ENCODE data around the gene MINDY4. TPM values are rescaled to one million over a fixed set of nuclear protein-coding genes. Genes with fewer than 3 reads are reported as not detected.

Gene MINDY4
- total and polyA plus RNA-seq, 10 of the 15 experiments (the other 5 are each of a cell fraction or from before 2014, with no cell fraction given): 0.10 to 0.90 (median 0.40) TPM

DNA sequence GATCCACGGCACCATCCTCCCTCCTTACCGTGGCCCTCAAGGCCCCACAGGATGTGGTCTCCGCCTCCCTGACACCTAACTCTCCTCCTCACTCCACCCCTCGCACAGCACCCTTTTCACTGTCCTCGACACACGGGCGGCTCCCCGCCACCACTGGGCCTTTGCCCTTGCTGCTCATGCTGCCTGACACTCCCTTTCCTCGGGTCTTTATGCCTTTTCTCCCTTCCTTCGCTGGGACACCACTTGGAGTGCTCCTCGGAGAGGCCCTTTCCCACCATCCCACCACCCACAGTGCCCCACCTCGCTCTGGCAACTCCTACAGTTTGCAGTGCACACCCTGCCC, 27.2 kb upstream of the MINDY4 start:
- Histone ChIP-seq H3K4me2 (ENCODE audit: control insufficient read depth, insufficient read depth) (no peak overlapping the region), H3K27me3 (replicated peaks in 1 of 2; ENCODE audit: control insufficient read depth in 2 of 2, insufficient read depth in 2 of 2, low read length in 1 of 2) (no peaks in the 10 kb centered on the region; a peak in 3 of 4 replicates), H3K4me1 (ENCODE audit: control insufficient read depth, insufficient read depth, low read length) (no peaks in the 10 kb centered on the region), H2AFZ (ENCODE audit: control insufficient read depth, low read depth, low read length) (no peak overlapping the region), H3K36me3 (ENCODE audit: control insufficient read depth in 2 of 2, insufficient read depth in 2 of 2, low read length in 1 of 2) (no peaks in the 10 kb centered on the region), H3K4me3 (no peak overlapping the region), H3K79me2 (ENCODE audit: control insufficient read depth, insufficient read depth, low read length) (no peaks in the 10 kb centered on the region), H3K9ac (ENCODE audit: control insufficient read depth, insufficient read depth, low read length) (no peak overlapping the region), H3K9me3 (replicated peaks; ENCODE audit: control insufficient read depth, insufficient read depth, low read length) (no peaks in the 10 kb centered on the region), H3K27ac (ENCODE audit: control insufficient read depth, insufficient read depth) (no peak overlapping the region), H4K20me1 (ENCODE audit: control insufficient read depth, insufficient read depth) (no peaks in the 10 kb centered on the region)
- ChIA-PET SMC1A (ENCODE audit: uncharacterized antibody, unreplicated experiment) (no interaction called here), RAD21 (ENCODE audit: unreplicated experiment) (no interaction called here), CTCF (no interaction called here), POLR2A (no interaction called here)
- no peak for DNase-seq (ENCODE audit: low read depth, low spot score)
- no peak for ATAC-seq
- BruUV-seq (replicated peaks): no TSS peak
- TF ChIP-seq, protein P1, sequence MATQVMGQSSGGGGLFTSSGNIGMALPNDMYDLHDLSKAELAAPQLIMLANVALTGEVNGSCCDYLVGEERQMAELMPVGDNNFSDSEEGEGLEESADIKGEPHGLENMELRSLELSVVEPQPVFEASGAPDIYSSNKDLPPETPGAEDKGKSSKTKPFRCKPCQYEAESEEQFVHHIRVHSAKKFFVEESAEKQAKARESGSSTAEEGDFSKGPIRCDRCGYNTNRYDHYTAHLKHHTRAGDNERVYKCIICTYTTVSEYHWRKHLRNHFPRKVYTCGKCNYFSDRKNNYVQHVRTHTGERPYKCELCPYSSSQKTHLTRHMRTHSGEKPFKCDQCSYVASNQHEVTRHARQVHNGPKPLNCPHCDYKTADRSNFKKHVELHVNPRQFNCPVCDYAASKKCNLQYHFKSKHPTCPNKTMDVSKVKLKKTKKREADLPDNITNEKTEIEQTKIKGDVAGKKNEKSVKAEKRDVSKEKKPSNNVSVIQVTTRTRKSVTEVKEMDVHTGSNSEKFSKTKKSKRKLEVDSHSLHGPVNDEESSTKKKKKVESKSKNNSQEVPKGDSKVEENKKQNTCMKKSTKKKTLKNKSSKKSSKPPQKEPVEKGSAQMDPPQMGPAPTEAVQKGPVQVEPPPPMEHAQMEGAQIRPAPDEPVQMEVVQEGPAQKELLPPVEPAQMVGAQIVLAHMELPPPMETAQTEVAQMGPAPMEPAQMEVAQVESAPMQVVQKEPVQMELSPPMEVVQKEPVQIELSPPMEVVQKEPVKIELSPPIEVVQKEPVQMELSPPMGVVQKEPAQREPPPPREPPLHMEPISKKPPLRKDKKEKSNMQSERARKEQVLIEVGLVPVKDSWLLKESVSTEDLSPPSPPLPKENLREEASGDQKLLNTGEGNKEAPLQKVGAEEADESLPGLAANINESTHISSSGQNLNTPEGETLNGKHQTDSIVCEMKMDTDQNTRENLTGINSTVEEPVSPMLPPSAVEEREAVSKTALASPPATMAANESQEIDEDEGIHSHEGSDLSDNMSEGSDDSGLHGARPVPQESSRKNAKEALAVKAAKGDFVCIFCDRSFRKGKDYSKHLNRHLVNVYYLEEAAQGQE (IDR thresholded peaks at IDR 0.05; ENCODE audit: low read depth, low read length): no peak
- TF ChIP-seq MEF2A (IDR thresholded peaks at IDR 0.05; ENCODE audit: insufficient read depth, low read depth, low read length) (no peak), PAX5 (IDR thresholded peaks at IDR 0.05; ENCODE audit: borderline replicate concordance, low read depth, low read length) (no peak), CTCF (IDR thresholded peaks at IDR 0.05 in 2 of 3, conservative IDR thresholded peaks at IDR 0.05 in 1 of 3; ENCODE audit: control insufficient read depth in 2 of 3, extremely low read depth in 1 of 3, insufficient read depth in 1 of 3, low read depth in 3 of 3, low read length in 3 of 3) (no peak), SMC3 (IDR thresholded peaks at IDR 0.05; ENCODE audit: borderline replicate concordance, low read length) (no peak), NRF1 (conservative IDR thresholded peaks at IDR 0.05; ENCODE audit: low read depth, low read length) (no peak), BRCA1 (IDR thresholded peaks at IDR 0.05; ENCODE audit: low read depth, low read length) (no peak), SIN3A (IDR thresholded peaks at IDR 0.05; ENCODE audit: low read depth, low read length) (no peak), STAT3 (IDR thresholded peaks at IDR 0.05; ENCODE audit: low read depth, low read length) (no peak), YY1 (IDR thresholded peaks at IDR 0.05; ENCODE audit: low read depth, low read length) (no peak), FOS (IDR thresholded peaks at IDR 0.05; ENCODE audit: borderline replicate concordance, extremely low read depth, insufficient read length) (no peak), USF1 (IDR thresholded peaks at IDR 0.05; ENCODE audit: borderline replicate concordance, extremely low read length, insufficient read depth, low read depth, low read length) (no peak), CREM (IDR thresholded peaks at IDR 0.05; ENCODE audit: low read depth) (no peak), BHLHE40 (IDR thresholded peaks at IDR 0.05; ENCODE audit: borderline replicate concordance in 1 of 2, low read depth in 2 of 2, low read length in 1 of 2) (no peak), ZNF207 (IDR thresholded peaks at IDR 0.05; ENCODE audit: borderline replicate concordance) (no peak), ZBTB4 (CRISPR knock-in tag; IDR thresholded peaks at IDR 0.05) (no peak)
- 44% methylated on average over 10 of the region's 12 CpGs for WGBS (ENCODE audit: insufficient coverage, insufficient replicate concordance, low lambda C conversion rate, missing lambda C conversion rate)
- intact Hi-C loops (cut with micrococcal nuclease; ENCODE audit: unreplicated experiment): no loop called here
- FAIRE-seq: no peak
- in situ Hi-C loops (cut with MboI): loop anchor here (10.0 kb wide), 1 partner anchor 479 kb away; no protein-coding TSS in a partner anchor
